GM18870 (cell line): ENCODE data around the gene CAPN5.

Source experiments
- ATAC-seq: cut with Tn5 transposase; IDR thresholded peaks from one replicate; pipeline ENCODE4 v1.9.1; 2021; ENCODE audit warnings: moderate library complexity; ENCODE audit not compliant: unreplicated experiment

CAPN5 gene

GRCh38 chr11:77165066-77165465 lies 98.3 kb downstream of the CAPN5 start:
- no peak for ATAC-seq

GRCh38 chr11:77166021-77166420 lies 99.2 kb downstream of the CAPN5 start:
- no peak for ATAC-seq

- ATAC-seq = no peak
Measured at GRCh38 chr11:77167111-77167626, 100.4 kb downstream of the CAPN5 start.

- no peak for ATAC-seq
Measured at GRCh38 chr11:77167791-77168190, 101.0 kb downstream of the CAPN5 start.

- no peak for ATAC-seq
Measured at GRCh38 chr11:77170107-77170506, 103.3 kb downstream of the CAPN5 start.

- no peak for ATAC-seq
Measured at GRCh38 chr11:77171254-77171653, 104.5 kb downstream of the CAPN5 start.

GRCh38 chr11:77171885-77172665 lies 105.3 kb downstream of the CAPN5 start:
- ATAC-seq = no peak

- ATAC-seq = no peak
Measured at GRCh38 chr11:77172666-77172982, 105.9 kb downstream of the CAPN5 start.

- no peak for ATAC-seq
Measured at GRCh38 chr11:77173494-77173893, 106.7 kb downstream of the CAPN5 start.

- ATAC-seq = no peak
Measured at GRCh38 chr11:77174559-77174958, 107.8 kb downstream of the CAPN5 start.

GRCh38 chr11:77175021-77175842 lies 108.5 kb downstream of the CAPN5 start:
- ATAC-seq = no peak
